Stimulated activated effector memory CD8-positive, alpha-beta T cell treated with anti-CD3 and anti-CD28 coated beads, Interleukin-12 subunit alpha, Interleukin-12 subunit beta, amount 100 ng/mL, for 72 hours (primary cell): Measurements from ENCODE around the gene RYR2.

ENCODE experiments used
- ATAC-seq: fragments of 150-1000 bp; cut with Tn5 transposase; 2 replicates; pipeline ENCODE4 v1.10.0; 2021
- DNase-seq, 2 donors: peaks; one replicate each; pipeline ENCODE4 v3.0.0; 2021 to 2022; ENCODE audit warnings: low spot score in 2 of 2
- H3K27ac Mint-ChIP-seq: one replicate; pipeline ENCODE4 v1.8.0; 2022; ENCODE audit warnings: mild to moderate bottlenecking, mixed read lengths
- H3K36me3 Mint-ChIP-seq: one replicate; pipeline ENCODE4 v1.8.0; 2022; ENCODE audit warnings: mild to moderate bottlenecking, mixed read lengths
- H3K4me1 Mint-ChIP-seq: one replicate; pipeline ENCODE4 v1.8.0; 2022; ENCODE audit warnings: mixed read lengths
- H3K4me3 Mint-ChIP-seq: one replicate; pipeline ENCODE4 v1.8.0; 2022; ENCODE audit warnings: mild to moderate bottlenecking, mixed read lengths
- H3K9me3 Mint-ChIP-seq: one replicate; pipeline ENCODE4 v1.8.0; 2022; ENCODE audit warnings: mixed read lengths

Gene RYR2

GRCh38 chr1:237041795-237042525 is at the start of gene RYR2:
Gene RYR2 (plus strand): TSS chr1:237042184. CDS start chr1:237042522, 338 bp downstream.
- Mint-ChIP-seq H3K4me1 (peaks cover 10% of the 10 kb centered on the region), H3K27ac (no peak within 1 kb of the TSS), H3K9me3 (no peaks in the 10 kb centered on the region), H3K36me3 (no peaks in the 10 kb centered on the region), H3K4me3 (no peak within 1 kb of the TSS)
- DNase-seq (no peak), ATAC-seq (peak; percentile 40)

GRCh38 chr1:236992449-236992848 is 49.5 kb upstream of the RYR2 start:
- Mint-ChIP-seq H3K27ac (no peak overlapping the region), H3K4me3 (no peak overlapping the region), H3K36me3 (no peaks in the 10 kb centered on the region), H3K9me3 (peaks cover 3% of the 10 kb centered on the region), H3K4me1 (no peaks in the 10 kb centered on the region)
- ATAC-seq (no peak), DNase-seq (no peak)

- Mint-ChIP-seq H3K27ac (no peak overlapping the region), H3K4me3 (no peak overlapping the region), H3K4me1 (no peaks in the 10 kb centered on the region), H3K36me3 (no peaks in the 10 kb centered on the region), H3K9me3 (peaks cover 3% of the 10 kb centered on the region)
- DNase-seq (no peak), ATAC-seq (no peak)
These were observed 47.5 kb upstream of the RYR2 start for GRCh38 chr1:236994450-236994849.

- ATAC-seq (no peak), DNase-seq (no peak)
- no peaks in the 10 kb centered on the region for H3K36me3 Mint-ChIP-seq
- no peak overlapping the region for H3K4me3 Mint-ChIP-seq
- H3K4me1 Mint-ChIP-seq: no peaks in the 10 kb centered on the region
- no peaks in the 10 kb centered on the region for H3K9me3 Mint-ChIP-seq
- H3K27ac Mint-ChIP-seq: no peak overlapping the region
These were observed 44.6 kb upstream of the RYR2 start for GRCh38 chr1:236997361-236997760.

- ATAC-seq (peak; percentile 27), DNase-seq (no peak)
- no peak overlapping the region for H3K27ac Mint-ChIP-seq
- H3K4me3 Mint-ChIP-seq: no peak overlapping the region
- no peaks in the 10 kb centered on the region for H3K4me1 Mint-ChIP-seq
- no peaks in the 10 kb centered on the region for H3K9me3 Mint-ChIP-seq
- H3K36me3 Mint-ChIP-seq: no peaks in the 10 kb centered on the region
These were observed 44.1 kb upstream of the RYR2 start for GRCh38 chr1:236997882-236998281.

GRCh38 chr1:236998546-236998945 is 43.4 kb upstream of the RYR2 start:
- Mint-ChIP-seq H3K4me1 (no peaks in the 10 kb centered on the region), H3K27ac (no peak overlapping the region), H3K9me3 (no peaks in the 10 kb centered on the region), H3K36me3 (no peaks in the 10 kb centered on the region), H3K4me3 (no peak overlapping the region)
- no peak for ATAC-seq
- DNase-seq: no peak

GRCh38 chr1:237000191-237000590 is 41.8 kb upstream of the RYR2 start:
- peak in 1 of 2 donors; percentile 13 for DNase-seq
- Mint-ChIP-seq H3K4me1 (no peaks in the 10 kb centered on the region), H3K27ac (no peak overlapping the region), H3K36me3 (no peaks in the 10 kb centered on the region), H3K9me3 (no peaks in the 10 kb centered on the region), H3K4me3 (no peak overlapping the region)
- no peak for ATAC-seq

GRCh38 chr1:237003516-237003915 is 38.5 kb upstream of the RYR2 start:
- Mint-ChIP-seq H3K27ac (no peak overlapping the region), H3K4me3 (no peak overlapping the region), H3K9me3 (no peaks in the 10 kb centered on the region), H3K4me1 (no peaks in the 10 kb centered on the region), H3K36me3 (no peaks in the 10 kb centered on the region)
- no peak for DNase-seq
- ATAC-seq: no peak

- ATAC-seq (no peak), DNase-seq (no peak)
- Mint-ChIP-seq H3K9me3 (no peaks in the 10 kb centered on the region), H3K4me1 (no peaks in the 10 kb centered on the region), H3K27ac (no peak within 1 kb of the TSS), H3K4me3 (no peak within 1 kb of the TSS), H3K36me3 (no peaks in the 10 kb centered on the region)
These were observed 37.9 kb upstream of the RYR2 start, which contains the start of gene MT1HL1 for GRCh38 chr1:237004116-237004515. Gene MT1HL1 (minus strand): TSS chr1:237004441. CDS start chr1:237004372, 69 bp downstream.

- Mint-ChIP-seq H3K36me3 (no peaks in the 10 kb centered on the region), H3K27ac (no peak overlapping the region), H3K4me1 (no peaks in the 10 kb centered on the region), H3K4me3 (no peak overlapping the region), H3K9me3 (no peaks in the 10 kb centered on the region)
- ATAC-seq (no peak), DNase-seq (no peak)
These were observed 36.3 kb upstream of the RYR2 start for GRCh38 chr1:237005674-237006073.

GRCh38 chr1:237007147-237007881 is 34.7 kb upstream of the RYR2 start:
- no peak overlapping the region for H3K27ac Mint-ChIP-seq
- DNase-seq: no peak
- no peaks in the 10 kb centered on the region for H3K9me3 Mint-ChIP-seq
- H3K4me3 Mint-ChIP-seq: no peak overlapping the region
- no peak for ATAC-seq
- no peaks in the 10 kb centered on the region for H3K4me1 Mint-ChIP-seq
- no peaks in the 10 kb centered on the region for H3K36me3 Mint-ChIP-seq

GRCh38 chr1:237009611-237010010 is 32.4 kb upstream of the RYR2 start:
- no peaks in the 10 kb centered on the region for H3K9me3 Mint-ChIP-seq
- no peak for DNase-seq
- no peaks in the 10 kb centered on the region for H3K36me3 Mint-ChIP-seq
- no peak overlapping the region for H3K27ac Mint-ChIP-seq
- H3K4me3 Mint-ChIP-seq: no peak overlapping the region
- ATAC-seq: no peak
- no peaks in the 10 kb centered on the region for H3K4me1 Mint-ChIP-seq

- ATAC-seq (no peak), DNase-seq (no peak)
- Mint-ChIP-seq H3K27ac (no peak overlapping the region), H3K36me3 (no peaks in the 10 kb centered on the region), H3K4me1 (no peaks in the 10 kb centered on the region), H3K4me3 (no peak overlapping the region), H3K9me3 (no peaks in the 10 kb centered on the region)
These were observed 30.6 kb upstream of the RYR2 start for GRCh38 chr1:237011432-237011831.

- no peak for DNase-seq
- no peak overlapping the region for H3K27ac Mint-ChIP-seq
- no peaks in the 10 kb centered on the region for H3K36me3 Mint-ChIP-seq
- H3K4me3 Mint-ChIP-seq: no peak overlapping the region
- H3K9me3 Mint-ChIP-seq: no peaks in the 10 kb centered on the region
- no peaks in the 10 kb centered on the region for H3K4me1 Mint-ChIP-seq
- no peak for ATAC-seq
These were observed 29.6 kb upstream of the RYR2 start for GRCh38 chr1:237012361-237012760.

- H3K4me3 Mint-ChIP-seq: no peak overlapping the region
These were observed 29.1 kb upstream of the RYR2 start for GRCh38 chr1:237012788-237013383.

GRCh38 chr1:237013608-237014007 is 28.4 kb upstream of the RYR2 start:
- DNase-seq (no peak), ATAC-seq (no peak)
- H3K36me3 Mint-ChIP-seq: no peaks in the 10 kb centered on the region
- no peak overlapping the region for H3K4me3 Mint-ChIP-seq
- H3K4me1 Mint-ChIP-seq: no peaks in the 10 kb centered on the region
- H3K27ac Mint-ChIP-seq: no peak overlapping the region
- no peaks in the 10 kb centered on the region for H3K9me3 Mint-ChIP-seq

More at GRCh38 chr1:237012788-237013383, 29.1 kb upstream of the RYR2 start:
- ATAC-seq: no peak
- H3K9me3 Mint-ChIP-seq: no peaks in the 10 kb centered on the region
- no peaks in the 10 kb centered on the region for H3K4me1 Mint-ChIP-seq
- H3K27ac Mint-ChIP-seq: no peak overlapping the region
- no peak for DNase-seq
- H3K36me3 Mint-ChIP-seq: no peaks in the 10 kb centered on the region
